Measurements from ENCODE around the gene IDI1.

- TF ChIP-seq CTCF (IDR thresholded peaks at IDR 0.05; ENCODE audit: low read depth, low read length, poor library complexity, severe bottlenecking) (no peak), EZH2phosphoT487 (IDR thresholded peaks at IDR 0.05; ENCODE audit: borderline replicate concordance, low read length) (no peak)
These were observed 44.8 kb upstream of the IDI1 start for GRCh38 chr10:1093696-1094095.

Measured in DOHH2 (cell line).